H1 (cell line): ENCODE measurements around the gene UMODL1. TPM values are rescaled to one million over a fixed set of nuclear protein-coding genes. Genes with fewer than 3 reads are reported as not detected.

ENCODE experiments used
- CTCF ChIA-PET: fragments of 300-600 bp; sonication (Branson Sonifier 250); formaldehyde crosslinking; loops from one replicate; lab custom pipeline; 2021; ENCODE audit not compliant: partially characterized antibody; lab: Charles Lee
- POLR2A ChIA-PET: fragments of 300-600 bp; sonication (Branson Sonifier 250); formaldehyde crosslinking; loops from one replicate; lab custom pipeline; 2021; ENCODE audit warnings: inconsistent platforms; ENCODE audit not compliant: partially characterized antibody; lab: Charles Lee
- DNase-seq, 2 experiments: peaks; one replicate each; pipeline versions ENCODE4 v3.0.0 to v3.0.0-alpha.2; 2010 to 2022; ENCODE audit warnings: low spot score in 2 of 2, low read depth in 1 of 2, mixed read lengths in 1 of 2
- FAIRE-seq: peaks from 2 replicates; lab custom pipeline; 2011; peaks lifted over from hg19 to GRCh38; lab: Jason Lieb, UNC
- H2AFZ ChIP-seq: 2 replicates; pipeline ENCODE4 v1.8.1; 2012; ENCODE audit warnings: low read length, inconsistent platforms
- H2AK5ac ChIP-seq: 2 replicates; pipeline ENCODE4 v1.6.1; 2013; ENCODE audit warnings: low read depth, low read length
- H2BK120ac ChIP-seq: replicated peaks from 2 replicates; pipeline ENCODE3; 2013; ENCODE audit warnings: low read depth, low read length, inconsistent platforms
- H2BK12ac ChIP-seq: 2 replicates; pipeline ENCODE4 v1.6.1; 2013; ENCODE audit warnings: low read depth, low read length
- H2BK15ac ChIP-seq: 2 replicates; pipeline ENCODE4 v1.6.1; 2013; ENCODE audit warnings: low read length
- H2BK20ac ChIP-seq: 2 replicates; pipeline ENCODE4 v1.6.1; 2013; ENCODE audit warnings: low read length
- H2BK5ac ChIP-seq: 2 replicates; pipeline ENCODE4 v1.6.1; 2013; ENCODE audit warnings: low read depth, low read length
- H3K14ac ChIP-seq: 2 replicates; pipeline ENCODE4 v1.6.1; 2013; ENCODE audit warnings: inconsistent platforms; ENCODE audit not compliant: insufficient read length
- H3K18ac ChIP-seq: 2 replicates; pipeline ENCODE4 v1.6.1; 2013; ENCODE audit warnings: low read length; ENCODE audit errors: extremely low read depth
- H3K23ac ChIP-seq: 2 replicates; pipeline ENCODE4 v1.6.1; 2013; ENCODE audit warnings: inconsistent platforms; ENCODE audit not compliant: insufficient read length
- H3K23me2 ChIP-seq: 2 replicates; pipeline ENCODE4 v1.6.1; 2013; ENCODE audit warnings: low read depth, low read length
- H3K27ac ChIP-seq: 2 replicates; pipeline ENCODE4 v1.6.1; 2011; ENCODE audit warnings: low read depth, low read length, inconsistent platforms
- H3K27me3 ChIP-seq, 4 experiments: replicated peaks in 1 of 4; 1 replicate in 1 of 4; 2 replicates in 3 of 4; pipeline versions ENCODE4 v1.6.1 to v1.8.1; 2011 to 2013; ENCODE audit warnings: low read length in 3 of 4, mild to moderate bottlenecking in 3 of 4, inconsistent platforms in 2 of 4, mixed read lengths in 2 of 4, moderate library complexity in 1 of 4; ENCODE audit not compliant: control insufficient read depth in 3 of 4, insufficient read depth in 3 of 4; ENCODE audit errors: extremely low read depth in 1 of 4
- H3K36me3 ChIP-seq, 4 experiments: 2 replicates each; pipeline versions ENCODE4 v1.6.1 to v1.8.1; 2011 to 2013; ENCODE audit warnings: mild to moderate bottlenecking in 4 of 4, low read length in 3 of 4, moderate library complexity in 2 of 4, control low read depth in 1 of 4, inconsistent platforms in 1 of 4; ENCODE audit not compliant: insufficient read depth in 4 of 4, control insufficient read depth in 2 of 4
- H3K4ac ChIP-seq: replicated peaks from 2 replicates; pipeline ENCODE3; 2013; ENCODE audit warnings: low read length, low read depth, mixed read lengths, inconsistent platforms; ENCODE audit not compliant: insufficient read length
- H3K4me1 ChIP-seq, 4 experiments: replicated peaks in 1 of 4; 1 replicate in 1 of 4; 2 replicates in 3 of 4; pipeline versions ENCODE4 v1.6.1 to v1.8.1; 2011 to 2013; ENCODE audit warnings: low read length in 3 of 4, inconsistent platforms in 2 of 4, mixed read lengths in 1 of 4; ENCODE audit not compliant: insufficient read depth in 4 of 4, control insufficient read depth in 3 of 4
- H3K4me2 ChIP-seq, 2 experiments: 2 replicates each; pipeline versions ENCODE4 v1.6.1 to v1.8.1; 2011 to 2013; ENCODE audit warnings: low read depth in 2 of 2, low read length in 2 of 2, control low read depth in 1 of 2, inconsistent platforms in 1 of 2, mild to moderate bottlenecking in 1 of 2; ENCODE audit not compliant: insufficient read depth in 1 of 2
- H3K4me3 ChIP-seq, 4 experiments: fragments of 200-600, 300-600 bp in 1 of 4; sonication (generic), shearing (Covaris generic), sonication (Bioruptor Twin) in 1 of 4; 2 replicates each; pipeline versions ENCODE4 v1.5.1 to v1.8.1; 2011 to 2016; ENCODE audit warnings: low read length in 4 of 4, low read depth in 3 of 4, control low read depth in 2 of 4, inconsistent platforms in 2 of 4, mild to moderate bottlenecking in 2 of 4, mixed read lengths in 1 of 4, moderate library complexity in 1 of 4; ENCODE audit not compliant: insufficient read depth in 2 of 4; ENCODE audit errors: extremely low read depth in 1 of 4
- H3K56ac ChIP-seq: replicated peaks from 2 replicates; pipeline ENCODE3; 2013; ENCODE audit warnings: low read depth, mild to moderate bottlenecking, mixed read lengths, low read length, inconsistent platforms; ENCODE audit not compliant: insufficient read length
- H3K79me1 ChIP-seq: 2 replicates; pipeline ENCODE4 v1.6.1; 2013; ENCODE audit warnings: low read depth, low read length, control low read depth
- H3K79me2 ChIP-seq, 2 experiments: 2 replicates each; pipeline versions ENCODE4 v1.6.1 to v1.8.1; 2012 to 2013; ENCODE audit warnings: low read length in 2 of 2, mild to moderate bottlenecking in 2 of 2, inconsistent platforms in 1 of 2; ENCODE audit not compliant: insufficient read depth in 2 of 2, control insufficient read depth in 1 of 2
- H3K9ac ChIP-seq, 4 experiments: replicated peaks in 1 of 4; 1 replicate in 1 of 4; 2 replicates in 3 of 4; pipeline versions ENCODE4 v1.6.1 to v1.8.1; 2011 to 2013; ENCODE audit warnings: low read depth in 3 of 4, low read length in 3 of 4, control low read depth in 2 of 4, mild to moderate bottlenecking in 2 of 4, moderate library complexity in 2 of 4, inconsistent platforms in 1 of 4; ENCODE audit errors: extremely low read depth in 1 of 4
- H3K9me3 ChIP-seq, 2 experiments: 2 replicates each; pipeline versions ENCODE4 v1.6.1 to v1.8.1; 2012 to 2013; ENCODE audit warnings: mild to moderate bottlenecking in 2 of 2, moderate library complexity in 2 of 2, control low read depth in 1 of 2, inconsistent platforms in 1 of 2, low read depth in 1 of 2, low read length in 1 of 2, mixed read lengths in 1 of 2; ENCODE audit not compliant: insufficient read depth in 2 of 2
- H4K20me1 ChIP-seq, 2 experiments: replicated peaks in 1 of 2; 2 replicates each; pipeline versions ENCODE3 to v1.8.1; 2011 to 2013; ENCODE audit warnings: inconsistent platforms in 2 of 2, low read length in 2 of 2, mild to moderate bottlenecking in 1 of 2; ENCODE audit not compliant: insufficient read depth in 2 of 2, control insufficient read depth in 1 of 2
- H4K5ac ChIP-seq: 2 replicates; pipeline ENCODE4 v1.6.1; 2013; ENCODE audit warnings: low read length, low read depth, mixed read lengths, inconsistent platforms; ENCODE audit not compliant: insufficient read length
- H4K8ac ChIP-seq: 2 replicates; pipeline ENCODE4 v1.8.0; 2013; ENCODE audit warnings: mild to moderate bottlenecking, moderate library complexity, low read length, inconsistent platforms; ENCODE audit not compliant: insufficient read depth; ENCODE audit errors: extremely low read depth
- H4K91ac ChIP-seq: replicated peaks from 2 replicates; pipeline ENCODE3; 2013; ENCODE audit warnings: low read length, mixed read lengths, inconsistent platforms; ENCODE audit not compliant: insufficient read length
- CEBPB ChIP-seq: IDR thresholded peaks from 2 replicates; pipeline ENCODE4 v1.6.1; 2012; ENCODE audit warnings: low read depth, low read length
- CREB1 ChIP-seq: IDR thresholded peaks from 2 replicates; pipeline ENCODE4 v1.6.1; 2012; ENCODE audit warnings: inconsistent platforms
- WGBS, 2 experiments: shearing (Covaris generic) in 1 of 2; methylation state at CpG; one replicate each; pipeline versions ENCODE4 v1.1.6 to v1.1.7; 2013 to 2015; ENCODE audit warnings: low lambda C conversion rate in 2 of 2, mixed read lengths in 2 of 2, inconsistent platforms in 1 of 2, low coverage in 1 of 2, missing lambda C conversion rate in 1 of 2; ENCODE audit not compliant: insufficient replicate concordance in 2 of 2, insufficient coverage in 1 of 2, insufficient read length in 1 of 2; ENCODE audit errors: extremely low coverage in 1 of 2, missing lambda C conversion rate in 1 of 2; 5-methylcytosine and 5-hydroxymethylcytosine counted together
- polyA plus RNA-seq, 7 experiments: library from polyadenylated mRNA; depleted of rRNA in 3 of 7; stranded (reverse) in 5 of 7; unstranded in 2 of 7; fragments of >200 nt in 5 of 7; fragments of 200-250 nt in 2 of 7; gene quantifications; 1 replicate in 5 of 7; 2 replicates in 1 of 7; 4 replicates in 1 of 7; pipeline versions ENCODE4 v1.2.1 to v1.2.3, GENCODE V29; 2011 to 2013; ENCODE audit warnings: missing spikeins in 2 of 7, mixed read lengths in 2 of 7
- total RNA-seq: library from RNA; stranded (reverse); fragmentation: NEBNext Ultra II Directional; extraction: Animal tissue kit (Norgen Biotek cat#: 25700); gene quantifications from 2 replicates; pipeline ENCODE4 v1.2.1, GENCODE V29; 2021

Gene UMODL1
- total and polyA plus RNA-seq, 2 of the 8 experiments (the other 6 are each of a cell fraction or from before 2014, with no cell fraction given): not detected

DNA sequence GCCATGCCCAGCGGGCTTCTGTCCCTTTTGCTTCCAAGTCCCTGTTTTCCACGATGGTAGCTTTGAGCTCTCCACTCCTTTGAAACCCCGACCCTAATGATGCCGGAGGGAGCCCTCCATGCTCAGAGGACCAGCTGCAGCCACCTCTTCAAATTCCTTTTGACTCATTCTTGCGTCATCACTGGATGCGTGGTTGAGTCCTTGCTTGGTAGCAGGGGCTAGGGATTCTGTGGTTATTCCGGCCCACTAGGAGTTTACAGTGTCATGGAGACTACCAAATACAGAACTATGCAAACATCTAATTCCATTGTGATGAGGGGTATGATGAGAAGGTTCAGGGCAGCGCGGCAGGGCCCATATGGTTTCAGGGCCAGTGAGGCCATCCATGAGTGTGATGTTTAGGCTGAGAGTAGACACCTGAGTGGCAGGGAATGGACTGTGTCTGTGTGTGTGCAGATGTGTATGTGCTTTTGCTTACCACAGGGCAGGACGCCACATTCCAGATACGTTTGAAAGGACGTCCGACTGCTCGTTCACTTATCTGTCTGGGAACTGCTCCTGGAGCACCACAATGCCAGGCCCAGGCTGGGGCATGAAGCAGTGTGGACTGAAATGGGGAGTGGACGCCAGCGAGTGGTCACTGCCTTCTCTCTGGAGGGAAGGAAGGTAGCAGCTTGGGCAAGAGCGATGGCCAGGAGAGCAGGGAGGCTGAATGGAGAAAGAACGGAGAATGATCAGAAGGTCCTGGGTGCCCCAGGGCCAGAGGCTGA is 30.5 kb upstream of the UMODL1 start:
- Histone ChIP-seq H4K91ac (peak overlapping the region; percentile 79), H3K56ac (no peak overlapping the region), H3K36me3 (no peaks in the 10 kb centered on the region), H3K4ac (peak overlapping the region; percentile 35), H3K23ac (no peak overlapping the region), H3K27me3 (no peaks in the 10 kb centered on the region), H3K4me1 (no peaks in the 10 kb centered on the region; a peak in 1 of 7 replicates), H4K8ac (no peak overlapping the region), H3K79me2 (no peaks in the 10 kb centered on the region), H4K20me1 (no peaks in the 10 kb centered on the region), H2BK120ac (no peak overlapping the region), H2BK15ac (0 out of 2 replicates have a peak overlapping the region, but pooled peaks have one; percentile 49), H3K4me2 (no peak overlapping the region), H3K27ac (no peak overlapping the region), H3K18ac (no peak overlapping the region), H3K9me3 (no peaks in the 10 kb centered on the region), H2BK5ac (no peak overlapping the region), H2BK12ac (no peak overlapping the region), H3K23me2 (no peaks in the 10 kb centered on the region), H3K4me3 (no peak overlapping the region), H2AFZ (no peak overlapping the region), H3K14ac (no peak overlapping the region), H4K5ac (no peak overlapping the region), H2AK5ac (no peak overlapping the region; the same call in 1 of the 2 replicates), H3K79me1 (no peaks in the 10 kb centered on the region), H2BK20ac (no peak overlapping the region), H3K9ac (no peak overlapping the region)
- ChIA-PET CTCF (interaction anchor here (1.3 to 2.9 kb wide), 2 partner anchors 9 to 65 kb away, joined by 4 to 7 read pairs; no protein-coding TSS in a partner anchor), POLR2A (no interaction called here)
- FAIRE-seq: no peak
- 85% methylated on average over 18 of the region's 18 CpGs; no CpG with 5 or more reads in 1 of the 2 experiments for WGBS, 2 experiments
- no peak for DNase-seq
- no peak for TF ChIP-seq CREB1
- TF ChIP-seq CEBPB: peak; percentile 38; the same call in 1 of the 2 replicates
